ENCODE results near the gene CPN1.

CPN1 gene

GRCh38 chr10:100033766-100034418 lies 47.8 kb downstream of the CPN1 start:
- DNase-seq (ENCODE audit: low read depth), result no peak
- no peak overlapping the region for H3K4me3 ChIP-seq (ENCODE audit: control insufficient read depth, low read depth, low read length)
- no peak for TF ChIP-seq CTCF (IDR thresholded peaks at IDR 0.05; ENCODE audit: control insufficient read depth, insufficient read depth, low read depth, low read length, missing control alignments)

- TF ChIP-seq CTCF (IDR thresholded peaks at IDR 0.05; ENCODE audit: control insufficient read depth, insufficient read depth, low read depth, low read length, missing control alignments), result no peak
- DNase-seq (ENCODE audit: low read depth), result no peak
- H3K4me3 ChIP-seq (ENCODE audit: control insufficient read depth, low read depth, low read length), result no peak overlapping the region
These were observed 54.3 kb downstream of the CPN1 start for GRCh38 chr10:100027416-100027815.

GRCh38 chr10:100025576-100025975 lies 56.1 kb downstream of the CPN1 start:
- TF ChIP-seq CTCF (IDR thresholded peaks at IDR 0.05; ENCODE audit: control insufficient read depth, insufficient read depth, low read depth, low read length, missing control alignments), result no peak
- no peak for DNase-seq (ENCODE audit: low read depth)
- no peak overlapping the region for H3K4me3 ChIP-seq (ENCODE audit: control insufficient read depth, low read depth, low read length)

GRCh38 chr10:100024748-100025147 lies 56.9 kb downstream of the CPN1 start:
- H3K4me3 ChIP-seq (ENCODE audit: control insufficient read depth, low read depth, low read length), result no peak overlapping the region
- DNase-seq (ENCODE audit: low read depth), result no peak
- no peak for TF ChIP-seq CTCF (IDR thresholded peaks at IDR 0.05; ENCODE audit: control insufficient read depth, insufficient read depth, low read depth, low read length, missing control alignments)

- no peak for DNase-seq (ENCODE audit: low read depth)
- no peak overlapping the region for H3K4me3 ChIP-seq (ENCODE audit: control insufficient read depth, low read depth, low read length)
- no peak for TF ChIP-seq CTCF (IDR thresholded peaks at IDR 0.05; ENCODE audit: control insufficient read depth, insufficient read depth, low read depth, low read length, missing control alignments)
These were observed 59.3 kb downstream of the CPN1 start for GRCh38 chr10:100022403-100022802.

GRCh38 chr10:100021322-100021721 lies 60.3 kb downstream of the CPN1 start:
- H3K4me3 ChIP-seq (ENCODE audit: control insufficient read depth, low read depth, low read length), result no peak overlapping the region
- DNase-seq (ENCODE audit: low read depth), result no peak
- TF ChIP-seq CTCF (IDR thresholded peaks at IDR 0.05; ENCODE audit: control insufficient read depth, insufficient read depth, low read depth, low read length, missing control alignments), result no peak

GRCh38 chr10:100020886-100021253 lies 60.8 kb downstream of the CPN1 start:
- no peak for DNase-seq (ENCODE audit: low read depth)
- no peak overlapping the region for H3K4me3 ChIP-seq (ENCODE audit: control insufficient read depth, low read depth, low read length)
- TF ChIP-seq CTCF (IDR thresholded peaks at IDR 0.05; ENCODE audit: control insufficient read depth, insufficient read depth, low read depth, low read length, missing control alignments), result no peak

Measured in AG09309 (cell line).